ENCODE measurements around the gene TNRC6B. TPM values are rescaled to one million over a fixed set of nuclear protein-coding genes. Genes with fewer than 3 reads are reported as not detected.

The TNRC6B gene
- total RNA-seq, 1 donor from 2014 or later: 60.0 TPM

DNA sequence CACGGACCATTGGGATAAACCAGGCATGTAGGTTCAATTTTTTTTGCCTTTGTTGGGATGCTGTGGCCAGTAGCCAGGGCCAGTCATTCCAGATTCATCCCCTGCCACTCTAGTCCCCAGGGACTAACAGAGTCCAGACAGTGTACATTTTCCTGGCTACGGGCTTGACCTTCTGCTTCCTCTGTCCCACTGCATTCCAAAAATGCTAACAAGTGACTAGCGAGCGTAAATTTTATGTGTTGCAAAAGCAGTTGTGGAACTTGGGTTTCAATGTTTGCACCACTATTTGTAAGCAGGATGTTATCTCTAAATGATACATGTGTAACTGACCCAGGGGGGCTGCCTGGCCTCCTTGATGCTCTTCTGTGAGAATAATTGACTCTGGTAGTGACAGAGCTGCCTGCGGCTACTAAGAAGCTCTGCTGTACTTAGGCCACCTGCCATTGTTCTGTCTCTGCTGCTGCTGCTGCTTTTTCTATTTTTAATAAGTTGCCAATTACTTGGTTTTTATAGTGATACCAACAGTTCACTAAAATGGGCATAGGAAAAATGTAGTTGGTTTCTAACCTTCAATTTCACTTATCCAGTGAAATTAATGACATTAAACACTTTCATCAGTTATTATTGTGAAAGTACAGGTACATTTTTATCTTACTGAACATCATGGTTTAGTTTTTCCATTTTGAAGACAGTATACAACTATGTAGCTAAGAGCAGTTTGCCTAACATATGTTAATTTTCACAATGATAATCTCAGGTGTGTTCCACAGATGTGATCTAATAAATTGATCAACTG, 26.8 kb downstream of the TNRC6B start:
- TF ChIP-seq EZH2phosphoT487 (IDR thresholded peaks at IDR 0.05) (no peak), CTCF (IDR thresholded peaks at IDR 0.05) (no peak), EZH2 (IDR thresholded peaks at IDR 0.05) (no peak)
- H3K9me3 ChIP-seq (ENCODE audit: low read depth): no peaks in the 10 kb centered on the region
- Mint-ChIP-seq H3K4me3 (no peak overlapping the region), H3K27me3 (ENCODE audit: insufficient read depth, low read depth) (no peaks in the 10 kb centered on the region), H3K9me3 (no peaks in the 10 kb centered on the region), H3K4me1 (peaks cover 24% of the 10 kb centered on the region), H3K36me3 (peaks cover 11% of the 10 kb centered on the region), H3K27ac (no peak overlapping the region)
- no peak overlapping the region for H2AFZ ChIP-seq (replicated peaks)
- no peak overlapping the region for H3K9ac ChIP-seq
- H3K4me3 ChIP-seq: no peak overlapping the region
- H3K4me2 ChIP-seq: no peak overlapping the region
- no peaks in the 10 kb centered on the region for H3K27me3 ChIP-seq
- no peak overlapping the region for H3K27ac ChIP-seq
- no peaks in the 10 kb centered on the region for H3K36me3 ChIP-seq
- DNase-seq (ENCODE audit: low spot score): no peak
- H3K4me1 ChIP-seq: peaks cover 16% of the 10 kb centered on the region
- H3K79me2 ChIP-seq (ENCODE audit: low read depth): peaks cover 100% of the 10 kb centered on the region
- peaks cover 96% of the 10 kb centered on the region for H4K20me1 ChIP-seq (ENCODE audit: low read depth)
- H3F3A ChIP-seq (ENCODE audit: low read depth): peaks cover 3% of the 10 kb centered on the region

DNA sequence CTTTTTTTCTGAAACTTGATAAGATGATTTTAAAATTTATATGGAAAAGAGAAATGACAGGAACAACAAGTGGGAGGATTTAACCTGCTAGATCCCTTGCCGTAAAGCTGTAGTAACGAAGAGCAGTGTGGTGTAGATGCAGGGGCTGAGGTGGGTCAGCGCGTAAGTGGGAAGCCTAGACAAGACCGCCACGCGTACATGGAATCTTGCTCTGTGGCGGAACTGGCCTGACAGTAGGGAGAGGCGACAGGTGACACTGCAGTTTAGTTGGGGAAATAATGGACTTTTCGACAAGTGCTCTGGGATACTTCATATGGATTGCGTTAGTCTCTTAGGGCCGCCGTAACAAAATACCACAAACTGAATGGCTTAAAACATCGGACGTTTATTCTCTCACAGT, 28.8 kb downstream of the TNRC6B start:
- H3K27ac Mint-ChIP-seq: no peak overlapping the region
- H3F3A ChIP-seq (ENCODE audit: low read depth): peaks cover 3% of the 10 kb centered on the region
- H3K36me3 ChIP-seq: no peaks in the 10 kb centered on the region
- peaks cover 18% of the 10 kb centered on the region for H3K4me1 ChIP-seq
- H4K20me1 ChIP-seq (ENCODE audit: low read depth): peaks cover 96% of the 10 kb centered on the region
- H3K4me1 Mint-ChIP-seq: peaks cover 28% of the 10 kb centered on the region
- no peak for DNase-seq (ENCODE audit: low spot score)
- no peak overlapping the region for H2AFZ ChIP-seq (replicated peaks)
- no peaks in the 10 kb centered on the region for H3K9me3 ChIP-seq (ENCODE audit: low read depth)
- no peak overlapping the region for H3K27ac ChIP-seq
- no peaks in the 10 kb centered on the region for H3K27me3 ChIP-seq
- no peaks in the 10 kb centered on the region for H3K27me3 Mint-ChIP-seq (ENCODE audit: insufficient read depth, low read depth)
- H3K36me3 Mint-ChIP-seq: peaks cover 8% of the 10 kb centered on the region
- H3K79me2 ChIP-seq (ENCODE audit: low read depth): peaks cover 100% of the 10 kb centered on the region
- no peak for TF ChIP-seq EZH2 (IDR thresholded peaks at IDR 0.05)
- TF ChIP-seq EZH2phosphoT487 (IDR thresholded peaks at IDR 0.05): no peak
- TF ChIP-seq CTCF (IDR thresholded peaks at IDR 0.05): no peak
- no peak overlapping the region for H3K4me3 Mint-ChIP-seq
- H3K9ac ChIP-seq: no peak overlapping the region
- H3K4me3 ChIP-seq: no peak overlapping the region
- H3K9me3 Mint-ChIP-seq: no peaks in the 10 kb centered on the region
- no peak overlapping the region for H3K4me2 ChIP-seq

DNA sequence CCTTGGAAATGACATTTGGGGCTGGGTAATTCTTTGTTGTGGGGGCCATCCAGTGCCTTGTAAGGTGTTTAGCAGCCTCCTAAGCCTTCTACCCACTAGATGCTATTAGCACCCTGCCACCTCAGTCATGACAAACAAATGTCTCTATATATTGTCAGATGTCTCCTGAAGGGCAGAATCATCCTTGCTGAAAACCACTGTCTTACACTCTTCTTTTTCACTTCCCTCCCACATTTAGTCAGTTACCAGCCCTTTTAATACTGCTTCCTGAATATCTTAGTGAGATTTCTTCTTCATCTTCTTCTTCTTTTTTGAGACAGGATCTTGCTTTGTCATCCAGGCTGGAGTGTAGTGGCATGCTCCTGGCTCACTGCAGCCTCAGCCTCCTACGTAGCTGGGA, 33.1 kb downstream of the TNRC6B start:
- H3K4me3 ChIP-seq: no peak overlapping the region
- peaks cover 10% of the 10 kb centered on the region for H3K4me1 ChIP-seq
- H3K4me2 ChIP-seq: no peak overlapping the region
- no peak for TF ChIP-seq CTCF (IDR thresholded peaks at IDR 0.05)
- no peak for TF ChIP-seq EZH2phosphoT487 (IDR thresholded peaks at IDR 0.05)
- TF ChIP-seq EZH2 (IDR thresholded peaks at IDR 0.05): no peak
- no peaks in the 10 kb centered on the region for H3K36me3 ChIP-seq
- Mint-ChIP-seq H3K36me3 (peaks cover 23% of the 10 kb centered on the region), H3K4me3 (no peak overlapping the region), H3K9me3 (no peaks in the 10 kb centered on the region), H3K27ac (no peak overlapping the region), H3K4me1 (peaks cover 22% of the 10 kb centered on the region), H3K27me3 (ENCODE audit: insufficient read depth, low read depth) (peaks cover 2% of the 10 kb centered on the region)
- H3K27ac ChIP-seq: no peak overlapping the region
- DNase-seq (ENCODE audit: low spot score): no peak
- H3K27me3 ChIP-seq: no peaks in the 10 kb centered on the region
- no peak overlapping the region for H2AFZ ChIP-seq (replicated peaks)
- H3K9ac ChIP-seq: no peak overlapping the region
- no peaks in the 10 kb centered on the region for H3K9me3 ChIP-seq (ENCODE audit: low read depth)
- H4K20me1 ChIP-seq (ENCODE audit: low read depth): peaks cover 96% of the 10 kb centered on the region
- H3K79me2 ChIP-seq (ENCODE audit: low read depth): peaks cover 100% of the 10 kb centered on the region
- peaks cover 3% of the 10 kb centered on the region for H3F3A ChIP-seq (ENCODE audit: low read depth)

Measured in neural progenitor cell (in vitro differentiated cells).